GM19452 (cell line): ENCODE data around the gene DFFA.
"Not testable (repeated sequence)": the region's sequence is repeated elsewhere in the genome, so short reads cannot be mapped to it uniquely, and the experiment has no call there.

Experiments used
- ATAC-seq: cut with Tn5 transposase; IDR thresholded peaks from one replicate; pipeline ENCODE4 v1.9.1; 2021; ENCODE audit not compliant: unreplicated experiment

DFFA gene

GRCh38 chr1:10467078-10467477 lies 5.3 kb downstream of the DFFA start:
- no peak for ATAC-seq

- ATAC-seq = no peak
Observed at GRCh38 chr1:10459184-10459583, 13.1 kb downstream of the DFFA start.

DNA sequence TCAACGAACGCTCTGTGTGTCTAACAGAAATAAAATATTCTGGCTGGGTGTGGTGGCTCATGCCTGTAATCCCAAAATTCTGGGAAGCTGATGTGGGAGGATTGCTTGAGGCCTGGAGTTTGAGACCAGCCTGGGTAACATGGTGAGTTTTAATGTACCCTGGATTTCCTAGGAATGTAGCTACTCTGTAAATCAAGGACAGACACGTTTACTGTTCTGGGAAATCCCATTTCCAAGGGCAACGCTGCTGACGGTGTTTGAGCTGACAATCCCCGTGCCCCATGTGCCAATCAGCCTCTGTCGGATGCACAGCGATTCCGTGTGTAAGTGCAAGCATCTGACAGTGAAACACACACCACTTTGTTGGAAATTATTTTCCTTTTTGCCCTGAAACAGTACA lies 14.5 kb downstream of the DFFA start:
- no peak for ATAC-seq

DNA sequence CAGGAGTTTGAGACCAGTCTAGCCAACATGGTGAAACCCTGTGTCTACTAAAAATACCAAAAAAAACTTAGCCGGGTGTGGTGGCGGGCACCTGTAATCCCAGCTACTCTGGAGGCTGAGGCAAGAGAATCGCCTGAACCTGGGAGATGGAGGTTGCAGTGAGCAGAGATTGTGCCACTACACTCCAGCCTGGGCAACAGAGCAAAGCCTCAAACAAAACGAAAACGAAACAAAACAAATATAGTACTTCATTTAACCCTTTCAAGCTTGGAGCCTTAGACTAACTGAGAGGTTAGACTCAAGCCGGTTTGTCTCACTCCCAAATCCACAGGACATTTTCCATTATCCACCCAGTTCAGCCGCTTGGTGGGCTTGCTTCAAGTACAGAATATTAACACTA lies 14.9 kb downstream of the DFFA start:
- ATAC-seq = not testable (repeated sequence)

- ATAC-seq = no peak
Observed at GRCh38 chr1:10456661-10457060, 15.7 kb downstream of the DFFA start.

DNA sequence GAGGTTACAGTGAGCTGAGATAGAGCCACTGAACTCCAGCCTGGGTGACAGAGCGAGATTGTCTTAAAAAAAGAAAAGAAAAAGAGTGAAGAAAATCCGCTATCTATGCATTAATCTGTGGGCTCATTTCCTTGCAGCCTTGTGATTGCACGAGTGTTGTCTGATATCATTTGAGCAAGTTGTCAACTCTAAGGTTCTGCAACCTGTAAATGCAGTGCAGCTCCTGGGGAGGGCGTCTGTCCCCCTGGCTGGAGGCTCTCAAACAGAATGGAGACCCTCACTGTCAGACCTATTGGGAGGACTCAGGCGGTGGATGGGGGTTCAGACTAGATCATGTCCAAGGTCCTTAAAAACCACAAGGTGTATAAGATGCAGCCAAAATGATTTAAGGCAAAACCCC lies 16.3 kb downstream of the DFFA start:
- ATAC-seq = no peak

GRCh38 chr1:10451287-10451686 lies 21.0 kb downstream of the DFFA start:
- ATAC-seq = no peak

GRCh38 chr1:10450836-10451235 lies 21.5 kb downstream of the DFFA start:
- ATAC-seq = no peak

GRCh38 chr1:10450156-10450814 lies 22.0 kb downstream of the DFFA start:
- no peak for ATAC-seq

DNA sequence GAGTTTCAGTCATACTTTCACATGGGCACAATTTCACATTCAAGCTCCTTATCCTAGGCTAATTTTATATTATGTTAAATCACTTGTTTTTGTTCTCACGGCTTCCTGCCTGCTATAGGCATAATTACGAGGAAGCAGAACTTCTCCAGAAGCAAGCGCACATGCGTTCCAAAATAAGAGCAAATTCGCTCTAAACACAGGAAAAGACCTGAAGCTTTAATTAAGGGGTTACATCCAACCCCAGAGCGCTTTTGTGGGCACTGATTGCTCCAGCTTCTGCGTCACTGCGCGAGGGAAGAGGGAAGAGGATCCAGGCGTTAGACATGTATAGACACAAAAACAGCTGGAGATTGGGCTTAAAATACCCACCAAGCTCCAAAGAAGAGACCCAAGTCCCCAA lies 22.6 kb downstream of the DFFA start, which contains the start of gene CORT:
TSS of gene CORT (plus strand) at position 281 of the 400 bp plus-strand sequence. CDS start 193 bp downstream, outside the sequence.
- ATAC-seq = no peak

DNA sequence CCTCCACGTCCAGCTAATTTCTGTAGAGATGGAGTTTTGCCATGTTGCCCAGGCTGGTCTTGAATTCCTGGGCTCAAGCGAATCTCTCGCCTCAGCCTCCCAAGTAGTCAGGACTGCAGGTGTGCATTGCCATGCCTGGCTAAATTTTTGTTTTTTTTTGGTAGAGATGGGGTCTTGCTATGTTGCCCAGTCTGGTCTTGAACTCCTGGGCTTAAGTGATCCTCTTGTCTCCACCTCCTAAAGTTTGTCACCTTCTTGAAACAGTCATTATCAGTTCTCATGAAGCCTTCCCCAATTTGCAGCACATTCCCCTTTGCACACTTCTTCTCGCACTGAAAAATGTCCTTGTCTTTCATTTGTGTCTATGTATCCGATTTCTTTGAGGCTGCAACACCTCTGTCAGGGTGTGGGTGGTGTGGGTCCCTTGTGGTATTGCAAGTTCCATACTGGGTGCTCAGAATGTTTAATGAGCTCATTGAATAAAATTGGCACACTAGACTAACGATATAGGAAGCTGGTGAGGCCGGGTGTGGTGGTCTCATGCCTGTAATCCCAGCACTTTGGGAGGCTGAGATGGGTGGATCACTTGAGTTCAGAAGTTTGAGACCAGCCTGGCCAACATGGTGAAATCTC lies 25.4 kb downstream of the DFFA start:
- no peak for ATAC-seq

DNA sequence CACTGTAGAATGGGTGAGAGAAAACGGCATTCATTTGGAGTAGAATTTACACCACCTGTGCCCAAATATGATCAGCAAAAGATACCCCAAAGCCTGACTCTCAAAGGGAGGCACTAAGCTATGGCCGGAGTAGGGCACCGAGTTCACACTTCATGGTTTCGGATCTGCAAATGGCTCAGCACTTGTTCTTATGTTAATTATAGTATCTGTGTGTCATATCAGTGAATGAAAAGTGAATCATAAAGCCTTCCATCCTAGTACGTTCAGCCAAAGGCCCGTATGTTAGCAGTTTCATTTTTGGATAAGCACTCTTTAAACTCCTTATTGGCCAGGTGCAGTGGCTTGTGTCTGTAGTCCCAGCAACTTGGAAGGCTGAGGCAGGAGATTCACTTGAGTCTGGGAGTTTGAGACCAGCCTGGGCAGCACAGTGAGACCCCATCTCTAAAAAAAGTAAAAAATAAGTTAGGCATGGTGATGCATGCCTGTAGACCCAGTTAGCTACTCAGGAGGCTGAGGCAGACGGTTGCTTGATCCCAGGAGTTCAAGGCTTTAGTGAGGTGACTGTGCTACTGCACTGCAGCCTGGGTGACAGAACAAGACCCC lies 27.4 kb downstream of the DFFA start:
- ATAC-seq = no peak

- ATAC-seq = no peak
Observed at GRCh38 chr1:10444248-10444647, 28.1 kb downstream of the DFFA start.

GRCh38 chr1:10440794-10441193 lies 31.5 kb downstream of the DFFA start:
- ATAC-seq = no peak

DNA sequence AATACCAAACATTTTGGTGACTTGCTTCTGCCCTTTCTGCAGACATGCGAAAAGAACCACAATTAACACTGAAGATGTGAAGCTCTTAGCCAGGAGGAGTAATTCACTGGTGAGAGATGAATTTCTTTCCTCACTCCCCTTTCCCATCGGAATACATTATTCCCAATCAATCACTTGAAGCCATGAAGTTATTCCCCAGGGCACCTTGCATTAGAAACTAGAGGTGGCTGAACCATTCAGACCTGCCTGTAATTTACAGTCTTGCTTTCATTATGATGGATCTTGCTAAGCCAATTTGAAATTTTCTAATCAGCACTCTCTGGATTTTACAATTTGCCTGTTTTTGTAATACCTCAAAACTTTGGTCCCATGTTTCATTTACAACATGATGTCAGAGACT lies 32.0 kb downstream of the DFFA start:
- ATAC-seq = no peak

DNA sequence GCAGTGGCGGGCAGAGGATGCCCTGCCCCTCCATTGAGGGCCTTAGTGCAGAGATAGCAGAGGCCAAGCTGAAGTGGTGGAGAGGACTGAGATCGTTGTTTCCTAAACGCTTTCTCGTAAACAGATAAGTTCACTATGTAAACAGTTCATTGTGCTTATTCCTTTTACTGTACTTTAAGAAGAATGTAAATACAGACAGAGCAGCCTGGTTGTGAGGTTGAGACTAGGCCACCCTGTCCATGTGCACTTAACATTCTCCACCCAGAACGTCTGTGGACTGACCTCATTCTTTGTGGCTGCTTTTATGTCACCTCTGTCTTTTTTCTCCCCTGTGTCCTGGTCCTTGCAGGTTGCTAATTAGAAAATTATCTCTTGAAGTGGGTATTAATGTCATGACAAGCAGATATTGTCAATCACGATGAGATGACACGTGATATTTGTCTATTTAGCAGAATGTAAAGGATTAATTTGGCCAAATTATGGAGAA lies 33.6 kb downstream of the DFFA start:
- ATAC-seq = no peak

- no peak for ATAC-seq
Observed at GRCh38 chr1:10437052-10437451, 35.3 kb downstream of the DFFA start.

DNA sequence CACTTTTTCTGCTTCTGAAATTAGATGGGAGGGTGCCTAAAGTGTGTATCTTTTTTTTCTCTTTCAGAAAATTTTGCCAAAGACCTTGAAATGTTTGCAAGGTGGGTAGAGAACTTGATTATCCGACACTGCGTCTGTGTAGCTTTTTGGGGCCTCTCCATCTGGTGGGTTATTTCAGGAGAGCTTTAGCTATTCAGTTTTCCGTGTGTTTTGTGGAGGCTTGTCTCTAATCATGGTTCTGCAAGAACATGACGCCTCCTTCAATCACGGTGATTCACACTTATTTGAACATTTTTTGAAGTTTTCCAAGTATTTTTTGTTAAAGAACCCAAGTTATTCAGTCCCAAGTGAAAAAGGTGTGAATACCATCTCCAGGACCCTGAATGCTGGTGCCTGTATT lies 37.7 kb downstream of the DFFA start:
- no peak for ATAC-seq

- no peak for ATAC-seq
Observed at GRCh38 chr1:10433790-10434189, 38.5 kb downstream of the DFFA start.

DNA sequence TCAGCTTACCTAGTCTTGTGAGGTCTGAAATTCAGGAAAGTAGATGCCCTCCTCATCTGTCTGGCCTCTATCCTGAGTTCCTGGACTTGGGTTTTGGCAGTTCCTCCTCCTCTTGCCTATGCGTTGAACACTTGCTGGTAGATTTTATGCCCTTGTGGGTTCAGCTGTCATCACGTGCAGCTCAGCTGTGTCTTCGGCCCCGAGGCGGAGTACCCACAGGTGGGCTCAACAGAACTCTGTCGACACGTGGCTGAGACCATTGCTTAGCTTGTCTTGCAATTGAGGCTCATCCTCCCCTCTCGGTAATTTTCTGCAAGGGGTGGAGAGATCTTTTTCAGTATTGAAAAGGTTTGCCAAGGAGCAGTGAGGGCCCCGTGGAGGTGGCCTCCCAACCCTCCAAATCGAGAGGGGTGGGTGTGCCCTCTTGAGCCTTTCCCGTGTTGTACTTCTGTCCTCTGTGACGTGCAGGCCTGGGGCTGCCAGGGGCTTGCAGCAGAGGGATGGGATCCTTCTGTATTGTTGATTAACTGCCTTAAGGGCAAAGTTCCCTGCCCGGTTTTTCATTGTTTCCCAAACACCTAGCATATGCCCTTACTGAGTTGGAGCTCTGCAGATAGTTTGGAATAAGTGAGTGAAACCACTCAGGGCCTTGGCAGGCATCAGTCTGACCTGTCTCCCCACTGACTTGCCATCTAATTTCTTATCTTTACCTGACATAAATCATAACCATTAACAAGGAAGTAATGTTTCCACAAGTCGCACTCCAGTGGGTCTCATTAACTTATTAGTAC lies 39.2 kb downstream of the DFFA start:
- ATAC-seq = no peak

DNA sequence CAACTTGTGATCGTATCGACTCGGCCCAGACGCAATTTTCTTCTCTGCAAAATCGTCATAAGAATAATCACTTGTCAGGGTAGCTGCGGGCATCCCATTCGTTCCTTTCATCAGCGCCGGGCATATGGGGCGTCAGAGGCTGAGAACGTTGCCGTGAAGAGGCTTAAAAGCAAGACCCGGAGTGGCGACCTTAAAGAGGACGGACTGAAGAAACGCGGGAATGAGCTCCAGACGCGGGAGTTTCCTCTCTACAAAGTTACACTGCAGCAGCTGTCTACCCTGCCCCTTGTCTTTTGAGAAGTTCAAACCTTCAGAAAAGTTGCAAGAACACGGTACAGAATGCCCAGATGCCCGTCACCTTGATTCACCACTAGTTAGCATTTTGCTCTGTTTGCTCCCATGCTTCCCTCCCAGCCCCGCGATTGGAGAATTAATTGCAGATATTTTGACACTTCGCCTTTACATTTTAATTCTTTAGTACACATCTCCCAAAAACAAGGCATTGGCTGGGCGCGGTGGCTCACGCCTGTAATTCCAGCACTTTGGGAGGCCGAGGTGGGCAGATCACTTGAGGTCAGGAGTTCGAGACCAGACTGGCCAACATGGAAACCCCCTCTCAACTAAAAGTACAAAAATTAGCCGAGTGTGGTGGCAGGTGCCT lies 41.1 kb downstream of the DFFA start:
- no peak for ATAC-seq
